IMR-90 (cell line): ENCODE measurements around the gene C1QTNF12. TPM values are rescaled to one million over a fixed set of nuclear protein-coding genes. Genes with fewer than 3 reads are reported as not detected.

ENCODE experiments used
- ATAC-seq: fragments of 200-7000 bp; cut with Tn5 transposase; 2 replicates; pipeline ENCODE4 v1.9.1; 2020; ENCODE audit warnings: low read depth, mild to moderate bottlenecking, moderate library complexity
- Bru-seq: library from RNA; stranded (reverse); fragments of 400-500 nt; gene quantifications from one replicate; lab custom pipeline; 2021; lab: Mats Ljungman, UMichigan
- BruChase-seq, 2 experiments: library from RNA; stranded (reverse); fragments of 400-500 nt; gene quantifications; one replicate each; lab custom pipeline; 2021; lab: Mats Ljungman, UMichigan
- BruUV-seq: library from RNA; stranded (reverse); fragments of 400-500 nt; replicated peaks from 2 replicates; lab custom pipeline; 2021; lab: Mats Ljungman, UMichigan
- CTCF ChIA-PET: fragments of 300-600 bp; formaldehyde crosslinking; extraction: SDS; loops from one replicate; lab custom pipeline; 2021; ENCODE audit warnings: antibody characterized with exemption; lab: Yijun Ruan, JAX
- POLR2A ChIA-PET: fragments of 300-600 bp; sonication (Branson Sonifier 250); formaldehyde crosslinking; loops from one replicate; lab custom pipeline; 2022; ENCODE audit warnings: antibody characterized with exemption; ENCODE audit not compliant: unreplicated experiment; lab: Charles Lee
- DNase-seq: peaks from one replicate; pipeline ENCODE4 v3.0.0; 2013
- H2AFZ ChIP-seq: replicated peaks from 2 replicates; pipeline ENCODE3; 2013; ENCODE audit warnings: low read length, mild to moderate bottlenecking; ENCODE audit not compliant: poor library complexity
- H2AK5ac ChIP-seq: 2 replicates; pipeline ENCODE4 v1.6.1; 2013; ENCODE audit warnings: low read depth, low read length, inconsistent platforms
- H2AK9ac ChIP-seq: replicated peaks from 2 replicates; pipeline ENCODE3; 2013; ENCODE audit warnings: mild to moderate bottlenecking, low read depth, low read length, moderate library complexity; ENCODE audit not compliant: poor library complexity
- H2BK120ac ChIP-seq: 2 replicates; pipeline ENCODE4 v1.6.1; 2013; ENCODE audit warnings: low read depth, low read length, inconsistent platforms
- H2BK15ac ChIP-seq: 3 replicates; pipeline ENCODE4 v1.6.1; 2013; ENCODE audit warnings: low read depth, low read length, inconsistent platforms
- H2BK20ac ChIP-seq: 2 replicates; pipeline ENCODE4 v1.6.1; 2013; ENCODE audit warnings: low read depth, mild to moderate bottlenecking, inconsistent platforms, low read length, moderate library complexity
- H2BK5ac ChIP-seq: 2 replicates; pipeline ENCODE4 v1.6.1; 2013; ENCODE audit warnings: mild to moderate bottlenecking, low read depth, low read length, inconsistent platforms; ENCODE audit not compliant: poor library complexity, severe bottlenecking
- H3K14ac ChIP-seq: replicated peaks from 2 replicates; pipeline ENCODE4 v1.6.1; 2013; ENCODE audit warnings: low read depth, low read length, inconsistent platforms
- H3K18ac ChIP-seq: 2 replicates; pipeline ENCODE4 v1.6.1; 2013; ENCODE audit warnings: low read depth, low read length, control low read depth
- H3K23ac ChIP-seq: 2 replicates; pipeline ENCODE4 v1.6.1; 2013; ENCODE audit warnings: low read depth, low read length, inconsistent platforms
- H3K27ac ChIP-seq: 2 replicates; pipeline ENCODE4 v1.5.1; 2013; ENCODE audit warnings: mild to moderate bottlenecking, control low read depth, low read length; ENCODE audit not compliant: insufficient read depth
- H3K27me3 ChIP-seq: 2 replicates; pipeline ENCODE4 v1.6.1; 2013; ENCODE audit warnings: low read length; ENCODE audit not compliant: control insufficient read depth, insufficient read depth
- H3K36me3 ChIP-seq: 2 replicates; pipeline ENCODE4 v1.6.1; 2013; ENCODE audit warnings: low read length, mixed read lengths; ENCODE audit not compliant: control insufficient read depth, insufficient read depth
- H3K4ac ChIP-seq: 2 replicates; pipeline ENCODE4 v1.6.1; 2013; ENCODE audit warnings: low read depth, low read length, inconsistent platforms
- H3K4me1 ChIP-seq: 2 replicates; pipeline ENCODE4 v1.6.1; 2013; ENCODE audit warnings: low read length, mixed read lengths; ENCODE audit not compliant: control insufficient read depth, insufficient read depth
- H3K4me2 ChIP-seq: 2 replicates; pipeline ENCODE4 v1.6.1; 2013; ENCODE audit warnings: low read depth, mild to moderate bottlenecking, control low read depth, low read length, moderate library complexity
- H3K4me3 ChIP-seq: 2 replicates; pipeline ENCODE4 v1.5.1; 2013; ENCODE audit warnings: low read depth, mild to moderate bottlenecking, control low read depth, low read length, moderate library complexity; ENCODE audit not compliant: insufficient read depth
- H3K56ac ChIP-seq: 2 replicates; pipeline ENCODE4 v1.6.1; 2013; ENCODE audit warnings: low read length, inconsistent platforms; ENCODE audit not compliant: insufficient read depth; ENCODE audit errors: extremely low read depth
- H3K79me1 ChIP-seq, 2 experiments: 2 replicates each; pipeline ENCODE4 v1.6.1; 2013; ENCODE audit warnings: low read length in 2 of 2, inconsistent platforms in 1 of 2, low read depth in 1 of 2
- H3K9ac ChIP-seq: 2 replicates; pipeline ENCODE4 v1.6.1; 2013; ENCODE audit warnings: low read depth, low read length, control low read depth
- H3K9me1 ChIP-seq: 2 replicates; pipeline ENCODE4 v1.6.1; 2013; ENCODE audit warnings: low read length, inconsistent platforms; ENCODE audit not compliant: insufficient read depth
- H3K9me3 ChIP-seq: 2 replicates; pipeline ENCODE4 v1.6.1; 2013; ENCODE audit warnings: low read length; ENCODE audit not compliant: control insufficient read depth, insufficient read depth
- H4K20me1 ChIP-seq: 2 replicates; pipeline ENCODE4 v1.6.1; 2013; ENCODE audit warnings: low read length, inconsistent platforms; ENCODE audit not compliant: insufficient read depth
- H4K5ac ChIP-seq: 2 replicates; pipeline ENCODE4 v1.6.1; 2013; ENCODE audit warnings: mild to moderate bottlenecking, low read depth, low read length, control low read depth
- H4K8ac ChIP-seq, 2 experiments: 2 replicates each; pipeline ENCODE4 v1.6.1; 2013; ENCODE audit warnings: low read depth in 2 of 2, low read length in 2 of 2, control low read depth in 1 of 2, inconsistent platforms in 1 of 2
- H4K91ac ChIP-seq: 2 replicates; pipeline ENCODE4 v1.6.1; 2013; ENCODE audit warnings: low read depth, low read length, inconsistent platforms; ENCODE audit not compliant: insufficient read depth
- BHLHE40 ChIP-seq: fragments of 150-350 bp; IDR thresholded peaks from 2 replicates; pipeline ENCODE4 v1.6.1; 2016; ENCODE audit warnings: mild to moderate bottlenecking, low read depth, low read length
- CEBPB ChIP-seq: IDR thresholded peaks from 2 replicates; pipeline ENCODE4 v1.6.1; 2012; ENCODE audit warnings: low read depth, low read length, improper control_type of control experiment
- CHD1 ChIP-seq: IDR thresholded peaks from 2 replicates; pipeline ENCODE4 v1.6.1; 2012; ENCODE audit warnings: low read depth, low read length, improper control_type of control experiment
- MXI1 ChIP-seq: IDR thresholded peaks from 2 replicates; pipeline ENCODE4 v1.6.1; 2012; ENCODE audit warnings: low read depth, mild to moderate bottlenecking, low read length, moderate library complexity, borderline replicate concordance
- POLR2A ChIP-seq: IDR thresholded peaks from 2 replicates; pipeline ENCODE4 v1.6.1; 2012; ENCODE audit warnings: mild to moderate bottlenecking, low read depth, low read length
- RAD21 ChIP-seq: IDR thresholded peaks from 2 replicates; pipeline ENCODE4 v1.6.1; 2012; ENCODE audit warnings: low read length, improper control_type of control experiment
- RFX5 ChIP-seq: IDR thresholded peaks from 2 replicates; pipeline ENCODE4 v1.8.0; 2012; ENCODE audit warnings: low read depth, mild to moderate bottlenecking, low read length, moderate library complexity
- SMC3 ChIP-seq: fragments of 150-350 bp; IDR thresholded peaks from 2 replicates; pipeline ENCODE4 v1.6.1; 2016; ENCODE audit warnings: low read depth, mild to moderate bottlenecking, antibody characterized with exemption, low read length, moderate library complexity
- USF2 ChIP-seq: fragments of 150-350 bp; IDR thresholded peaks from 2 replicates; pipeline ENCODE4 v1.6.1; 2017; ENCODE audit warnings: mild to moderate bottlenecking, antibody characterized with exemption, low read length, low read depth
- WGBS, 2 experiments: methylation state at CpG; one replicate each; pipeline versions ENCODE4 v1.1.5 to v1.1.7; 2013; ENCODE audit warnings: missing lambda C conversion rate in 2 of 2; ENCODE audit not compliant: insufficient read length in 1 of 2; ENCODE audit errors: extremely low coverage in 2 of 2; 5-methylcytosine and 5-hydroxymethylcytosine counted together
- dilution Hi-C: fragments of 300-500 bp; cut with HindIII; formaldehyde crosslinking; loops from one replicate; pipeline ENCODE4 v1.14.3; 2018; ENCODE audit warnings: low sequenced_read_pairs; ENCODE audit not compliant: unreplicated experiment
- in situ Hi-C: fragments of 300-500 bp; cut with MboI; formaldehyde crosslinking; loops from 3 replicates; pipeline ENCODE4 v1.14.3; 2019; ENCODE audit warnings: low sequenced_read_pairs, inconsistent platforms, mixed read lengths
- intact Hi-C: fragments of 100-400 bp; cut with micrococcal nuclease; formaldehyde crosslinking; loops from 2 replicates; pipeline ENCODE4 v1.10.0; 2022
- long read RNA-seq: library from polyadenylated mRNA; unstranded; transcript quantifications from one replicate; pipeline ENCODE4 v2.0.0, GENCODE V29; 2021; ENCODE audit not compliant: unreplicated experiment
- polyA plus RNA-seq, 3 experiments: library from polyadenylated mRNA; depleted of rRNA; stranded (reverse); fragments of >200 nt; gene quantifications; 2 replicates each; pipeline ENCODE4 v1.2.3, GENCODE V29; 2012; ENCODE audit warnings: low replicate concordance in 1 of 3
- total RNA-seq: library from RNA; depleted of rRNA; stranded (reverse); fragments of >200 nt; gene quantifications from 2 replicates; pipeline ENCODE4 v1.2.3, GENCODE V29; 2012; rRNA removed

Gene C1QTNF12
- total RNA-seq (0.36 TPM in 1 of 2 replicates, not detected in the other), polyA plus RNA-seq (2012; rRNA removed) (1.1 and 2.6 TPM in 2 replicates), Bru-seq, nascent RNA (percentile 40 among the genes with signal in this experiment), BruChase-seq, experiment 1, labeled RNA remaining after a 6-hour chase (percentile 43 among the genes with signal in this experiment), BruChase-seq, experiment 2, labeled RNA remaining after a 2-hour chase (percentile 44 among the genes with signal in this experiment)
- 0.65 and 0.84 TPM in 2 replicates for polyA plus RNA-seq (2012; cell fraction: cytosol; rRNA removed)
- polyA plus RNA-seq (2012; cell fraction: nucleus; rRNA removed; ENCODE audit: low replicate concordance): 8.4 and 27.4 TPM in 2 replicates
- long read RNA-seq: 0 reads

- H3K4me2 ChIP-seq: no peak within 1 kb of the TSS
- no peaks in the 10 kb centered on the region; the same call in 1 of the 2 replicates for H4K20me1 ChIP-seq
- dilution Hi-C loops (no loop called here), in situ Hi-C loops (no loop called here), intact Hi-C loops (no loop called here)
- H2AK9ac ChIP-seq: no peak within 1 kb of the TSS
- BruUV-seq: no TSS peak
- H3K23ac ChIP-seq: no peak within 1 kb of the TSS
- no peak within 1 kb of the TSS for H3K9ac ChIP-seq
- no peak within 1 kb of the TSS for H4K91ac ChIP-seq
- no peaks in the 10 kb centered on the region; a peak in 1 of 4 replicates for H3K79me1 ChIP-seq
- no peak within 1 kb of the TSS for H2BK20ac ChIP-seq
- POLR2A ChIA-PET: no interaction called here
- no peak within 1 kb of the TSS for H4K5ac ChIP-seq
- no peak within 1 kb of the TSS for H3K18ac ChIP-seq
- CTCF ChIA-PET: no interaction called here
- H3K4ac ChIP-seq: no peak within 1 kb of the TSS
- no peak for DNase-seq
- H2AFZ ChIP-seq: no peak within 1 kb of the TSS
- H3K9me3 ChIP-seq: no peaks in the 10 kb centered on the region
- H3K4me1 ChIP-seq: peaks cover 13% of the 10 kb centered on the region
- TF ChIP-seq CEBPB: no peak
- no peak for TF ChIP-seq CHD1
- TF ChIP-seq USF2: no peak
- TF ChIP-seq RFX5: no peak
- TF ChIP-seq POLR2A: no peak
- TF ChIP-seq RAD21: no peak
- TF ChIP-seq MXI1: no peak
- TF ChIP-seq SMC3: no peak
- no peak for TF ChIP-seq BHLHE40
- no peak; the same call in 1 of the 2 replicates for ATAC-seq
- no peaks in the 10 kb centered on the region for H3K9me1 ChIP-seq
- no peak within 1 kb of the TSS for H3K27ac ChIP-seq
- H3K56ac ChIP-seq: no peak within 1 kb of the TSS
- H2BK120ac ChIP-seq: no peak within 1 kb of the TSS
- no peak within 1 kb of the TSS for H4K8ac ChIP-seq
- WGBS, 2 experiments: 31% methylated on average over 33 of the region's 74 CpGs; no CpG with 5 or more reads in 1 of the 2 experiments
- H3K36me3 ChIP-seq: peaks cover 9% of the 10 kb centered on the region; the same call in 1 of the 2 replicates
- no peaks in the 10 kb centered on the region for H3K27me3 ChIP-seq
- no peak within 1 kb of the TSS for H3K14ac ChIP-seq
- no peak within 1 kb of the TSS; the same call in 1 of the 2 replicates for H2AK5ac ChIP-seq
- no peak within 1 kb of the TSS for H3K4me3 ChIP-seq
- no peak within 1 kb of the TSS; the same call in 2 of the 3 replicates for H2BK15ac ChIP-seq
- H2BK5ac ChIP-seq: no peak within 1 kb of the TSS
Observed at GRCh38 chr1:1246577-1247340, at the start of gene C1QTNF12. Gene C1QTNF12 (minus strand): TSS chr1:1246722. CDS start chr1:1246690, 32 bp downstream.
